ENCODE measurements around the gene CCDC92. TPM values are rescaled to one million over a fixed set of nuclear protein-coding genes. Genes with fewer than 3 reads are reported as not detected.

The CCDC92 gene
- polyA plus RNA-seq, 3 donors = 4.4 to 11.6 (median 5.5) TPM

GRCh38 chr12:123896767-123897166, 75.9 kb downstream of the CCDC92 start:
- no peaks in the 10 kb centered on the region for H3K36me3 Mint-ChIP-seq
- Histone ChIP-seq H3K27ac (ENCODE audit: low read depth in 1 of 2, low read length in 2 of 2) (no peak overlapping the region), H3K9ac (ENCODE audit: insufficient read depth, low read length, poor library complexity, severe bottlenecking) (no peak overlapping the region), H3K79me2 (ENCODE audit: insufficient read depth, low read length) (no peaks in the 10 kb centered on the region), H3K4me2 (replicated peaks; ENCODE audit: extremely low read depth, low read length, poor library complexity, severe bottlenecking) (no peak overlapping the region), H3K4me3 (replicated peaks in 1 of 3; ENCODE audit: low read depth in 2 of 3, low read length in 3 of 3) (no peak overlapping the region), H3K9me3 (replicated peaks in 1 of 2; ENCODE audit: control insufficient read depth in 1 of 2, insufficient read depth in 1 of 2, low read length in 2 of 2) (no peaks in the 10 kb centered on the region), H4K20me1 (ENCODE audit: insufficient read depth, low read length) (no peaks in the 10 kb centered on the region), H2AFZ (ENCODE audit: insufficient read depth, low read depth, low read length, poor library complexity, severe bottlenecking) (no peak overlapping the region), H3K4me1 (ENCODE audit: control insufficient read depth in 1 of 2, insufficient read depth in 2 of 2, low read length in 2 of 2) (no peaks in the 10 kb centered on the region), H3K36me3 (replicated peaks in 1 of 2; ENCODE audit: control insufficient read depth in 1 of 2, insufficient read depth in 2 of 2, low read length in 2 of 2) (no peaks in the 10 kb centered on the region), H3K27me3 (ENCODE audit: control insufficient read depth in 2 of 2, insufficient read depth in 2 of 2, low read length in 2 of 2) (no peaks in the 10 kb centered on the region)
- TF ChIP-seq, protein P1, sequence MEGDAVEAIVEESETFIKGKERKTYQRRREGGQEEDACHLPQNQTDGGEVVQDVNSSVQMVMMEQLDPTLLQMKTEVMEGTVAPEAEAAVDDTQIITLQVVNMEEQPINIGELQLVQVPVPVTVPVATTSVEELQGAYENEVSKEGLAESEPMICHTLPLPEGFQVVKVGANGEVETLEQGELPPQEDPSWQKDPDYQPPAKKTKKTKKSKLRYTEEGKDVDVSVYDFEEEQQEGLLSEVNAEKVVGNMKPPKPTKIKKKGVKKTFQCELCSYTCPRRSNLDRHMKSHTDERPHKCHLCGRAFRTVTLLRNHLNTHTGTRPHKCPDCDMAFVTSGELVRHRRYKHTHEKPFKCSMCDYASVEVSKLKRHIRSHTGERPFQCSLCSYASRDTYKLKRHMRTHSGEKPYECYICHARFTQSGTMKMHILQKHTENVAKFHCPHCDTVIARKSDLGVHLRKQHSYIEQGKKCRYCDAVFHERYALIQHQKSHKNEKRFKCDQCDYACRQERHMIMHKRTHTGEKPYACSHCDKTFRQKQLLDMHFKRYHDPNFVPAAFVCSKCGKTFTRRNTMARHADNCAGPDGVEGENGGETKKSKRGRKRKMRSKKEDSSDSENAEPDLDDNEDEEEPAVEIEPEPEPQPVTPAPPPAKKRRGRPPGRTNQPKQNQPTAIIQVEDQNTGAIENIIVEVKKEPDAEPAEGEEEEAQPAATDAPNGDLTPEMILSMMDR (IDR thresholded peaks at IDR 0.05) = no peak
- no peak for DNase-seq
- peaks cover 0 to 3% (median 0%) of the 10 kb centered on the region in 3 donors for H3K27me3 Mint-ChIP-seq (ENCODE audit: low read depth in 3 of 3)
- H3K9me3 Mint-ChIP-seq = peaks cover 0 to 4% (median 0%) of the 10 kb centered on the region in 7 donors
- peaks cover 12% of the 10 kb centered on the region for H3K4me1 Mint-ChIP-seq
- H3K27ac Mint-ChIP-seq = no peak overlapping the region
- WGBS (ENCODE audit: insufficient coverage) = 50% methylated on average over 2 of the region's 8 CpGs
- no peak overlapping the region for H3K4me3 Mint-ChIP-seq
- intact Hi-C loops (cut with micrococcal nuclease) = no loop called here

GRCh38 chr12:123895451-123895850, 77.2 kb downstream of the CCDC92 start:
- no peaks in the 10 kb centered on the region for H3K36me3 Mint-ChIP-seq
- Histone ChIP-seq H4K20me1 (ENCODE audit: insufficient read depth, low read length) (no peaks in the 10 kb centered on the region), H2AFZ (ENCODE audit: insufficient read depth, low read depth, low read length, poor library complexity, severe bottlenecking) (no peak overlapping the region), H3K4me3 (replicated peaks in 1 of 3; ENCODE audit: low read depth in 2 of 3, low read length in 3 of 3) (no peak overlapping the region), H3K9me3 (replicated peaks in 1 of 2; ENCODE audit: control insufficient read depth in 1 of 2, insufficient read depth in 1 of 2, low read length in 2 of 2) (no peaks in the 10 kb centered on the region), H3K4me2 (replicated peaks; ENCODE audit: extremely low read depth, low read length, poor library complexity, severe bottlenecking) (no peak overlapping the region), H3K4me1 (ENCODE audit: control insufficient read depth in 1 of 2, insufficient read depth in 2 of 2, low read length in 2 of 2) (no peaks in the 10 kb centered on the region), H3K36me3 (replicated peaks in 1 of 2; ENCODE audit: control insufficient read depth in 1 of 2, insufficient read depth in 2 of 2, low read length in 2 of 2) (no peaks in the 10 kb centered on the region), H3K27ac (ENCODE audit: low read depth in 1 of 2, low read length in 2 of 2) (no peak overlapping the region), H3K9ac (ENCODE audit: insufficient read depth, low read length, poor library complexity, severe bottlenecking) (no peak overlapping the region), H3K27me3 (ENCODE audit: control insufficient read depth in 2 of 2, insufficient read depth in 2 of 2, low read length in 2 of 2) (no peaks in the 10 kb centered on the region), H3K79me2 (ENCODE audit: insufficient read depth, low read length) (no peaks in the 10 kb centered on the region)
- peaks cover 19% of the 10 kb centered on the region for H3K4me1 Mint-ChIP-seq
- no peak overlapping the region for H3K27ac Mint-ChIP-seq
- no peak overlapping the region for H3K4me3 Mint-ChIP-seq
- peaks cover 3 to 7% (median 6%) of the 10 kb centered on the region in 3 donors for H3K27me3 Mint-ChIP-seq (ENCODE audit: low read depth in 3 of 3)
- no peak for DNase-seq
- TF ChIP-seq, protein P1 (IDR thresholded peaks at IDR 0.05) = no peak
- WGBS (ENCODE audit: insufficient coverage) = 87% methylated on average over 3 of the region's 8 CpGs
- H3K9me3 Mint-ChIP-seq = peaks cover 0 to 4% (median 0%) of the 10 kb centered on the region in 7 donors
- intact Hi-C loops (cut with micrococcal nuclease) = no loop called here

Data from CD14-positive monocyte (primary cell).